ENCODE data around the gene LOC128125822.

The LOC128125822 gene

GRCh38 chr6:63563235-63563634 lies 9.0 kb upstream of the LOC128125822 start:
- Histone ChIP-seq H3K9ac (replicated peaks; ENCODE audit: extremely low read depth, insufficient read depth, low read length) (no peak overlapping the region), H3K9me3 (replicated peaks; ENCODE audit: control insufficient read depth, insufficient read depth, low read length) (no peaks in the 10 kb centered on the region), H3K27ac (ENCODE audit: insufficient read depth, low read depth, low read length) (no peak overlapping the region), H2AFZ (ENCODE audit: low read depth, low read length) (no peak overlapping the region), H3K4me2 (ENCODE audit: insufficient read depth, low read length) (no peak overlapping the region), H3K9me1 (replicated peaks; ENCODE audit: control insufficient read depth, extremely low read depth, insufficient read depth, low read length) (no peaks in the 10 kb centered on the region), H3K27me3 (ENCODE audit: control insufficient read depth in 2 of 2, insufficient read depth in 2 of 2, low read length in 2 of 2) (peaks cover 3 to 8% of the 10 kb centered on the region in 2 experiments), H3K4me3 (replicated peaks in 1 of 3; ENCODE audit: insufficient read depth in 1 of 3, low read depth in 1 of 3, low read length in 3 of 3) (no peak overlapping the region), H3K36me3 (ENCODE audit: control insufficient read depth in 2 of 2, extremely low read depth in 1 of 2, insufficient read depth in 2 of 2, low read length in 2 of 2) (no peaks in the 10 kb centered on the region), H3K79me2 (ENCODE audit: control insufficient read depth, insufficient read depth, low read length) (no peaks in the 10 kb centered on the region), H3K4me1 (ENCODE audit: control insufficient read depth, extremely low read depth, insufficient read depth, low read length) (no peaks in the 10 kb centered on the region), H4K20me1 (replicated peaks; ENCODE audit: control insufficient read depth, extremely low read depth, insufficient read depth, low read length) (no peaks in the 10 kb centered on the region)
- dilution Hi-C loops (cut with MboI; ENCODE audit: extremely low pct_ligation_motif_present, low sequenced_read_pairs) (no loop called here), intact Hi-C loops (cut with micrococcal nuclease) (no loop called here)
- ChIA-PET POLR2A (no interaction called here), CTCF (no interaction called here)
- no peak for DNase-seq (ENCODE audit: low read depth, low spot score)
- FAIRE-seq, result no peak
- BruUV-seq (replicated peaks), result no TSS peak
- TF ChIP-seq CTCF (IDR thresholded peaks at IDR 0.05; ENCODE audit: extremely low read depth in 1 of 2, insufficient read depth in 1 of 2, low read depth in 1 of 2, low read length in 2 of 2), result no peak
- no peak for TF ChIP-seq GATA2 (IDR thresholded peaks at IDR 0.05; ENCODE audit: insufficient read depth, insufficient read length, low read depth, low read length)
- TF ChIP-seq POLR2AphosphoS5 (IDR thresholded peaks at IDR 0.05; ENCODE audit: insufficient read depth, low read depth, low read length), result no peak
- TF ChIP-seq FOS (IDR thresholded peaks at IDR 0.05; ENCODE audit: borderline replicate concordance, insufficient read depth, low read length), result no peak
- no peak for TF ChIP-seq JUN (IDR thresholded peaks at IDR 0.05; ENCODE audit: borderline replicate concordance, insufficient read depth, insufficient read length, low read depth)
- no peak for TF ChIP-seq MYC (IDR thresholded peaks at IDR 0.05; ENCODE audit: low read depth, low read length)
- no peak for TF ChIP-seq EZH2 (IDR thresholded peaks at IDR 0.05; ENCODE audit: borderline replicate concordance, low read depth, low read length, severe bottlenecking)
- TF ChIP-seq POLR2A (IDR thresholded peaks at IDR 0.05; ENCODE audit: low read depth, low read length), result no peak

Measured in endothelial cell of umbilical vein (primary cell).